ENCODE data around the gene GRID2. TPM values are rescaled to one million over a fixed set of nuclear protein-coding genes. Genes with fewer than 3 reads are reported as not detected.

Gene GRID2
- total and polyA plus RNA-seq, 2 of the 13 experiments (the other 11 are each of a cell fraction or from before 2014, with no cell fraction given), result not detected

GRCh38 chr4:93756101-93756500 is 1452.3 kb downstream of the GRID2 start (continued):
- TF ChIP-seq ZNF510 (CRISPR knock-in tag; IDR thresholded peaks at IDR 0.05; ENCODE audit: low read depth) (no peak), PITX1 (CRISPR knock-in tag; IDR thresholded peaks at IDR 0.05) (no peak)

GRCh38 chr4:93759506-93759905 is 1455.7 kb downstream of the GRID2 start:
- in situ Hi-C loops (cut with HindIII; ENCODE audit: extremely low pct_ligation_motif_present, low pct_unique_long_range_greater_than_20kb), result no loop called here

More at GRCh38 chr4:93759506-93759905, 1455.7 kb downstream of the GRID2 start:
- ATAC-seq, result no peak
- Histone ChIP-seq H3K4me3 (replicated peaks in 1 of 3; ENCODE audit: insufficient read depth in 1 of 3, low read depth in 2 of 3, low read length in 3 of 3) (no peak overlapping the region), H3K27me3 (ENCODE audit: control insufficient read depth in 1 of 2, insufficient read depth in 2 of 2, low read length in 2 of 2) (no peaks in the 10 kb centered on the region), H3K79me2 (ENCODE audit: insufficient read depth, low read length) (no peaks in the 10 kb centered on the region), H3K9ac (ENCODE audit: insufficient read depth, low read depth, low read length) (no peak overlapping the region), H3K4me2 (ENCODE audit: low read depth, low read length) (no peak overlapping the region), H3K4me1 (ENCODE audit: insufficient read depth, low read length) (no peaks in the 10 kb centered on the region), H4K20me1 (ENCODE audit: insufficient read depth, low read length) (no peaks in the 10 kb centered on the region; the same call in 1 of the 2 replicates), H3K27ac (ENCODE audit: extremely low read length, insufficient read depth, low read length) (no peak overlapping the region), H3K9me3 (ENCODE audit: low read length) (no peaks in the 10 kb centered on the region), H3K36me3 (replicated peaks in 1 of 2; ENCODE audit: control insufficient read depth in 1 of 2, insufficient read depth in 2 of 2, low read length in 2 of 2) (no peaks in the 10 kb centered on the region), H2AFZ (ENCODE audit: low read length) (no peak overlapping the region)
- ChIA-PET CTCF (ENCODE audit: low intra/inter-chr PET ratio, low total read pairs) (no interaction called here), POLR2A (no interaction called here)
- no peak for DNase-seq (ENCODE audit: low spot score)
- 5% methylated on average over 2 of the region's 2 CpGs for WGBS (ENCODE audit: low lambda C conversion rate)
- BruUV-seq (replicated peaks), result no TSS peak
- intact Hi-C loops (cut with micrococcal nuclease; ENCODE audit: unreplicated experiment), result no loop called here
- no peak for FAIRE-seq
- TF ChIP-seq ZNF781 (CRISPR knock-in tag; IDR thresholded peaks at IDR 0.05; ENCODE audit: borderline replicate concordance, not compliant biosample characterization) (no peak), HOMEZ (CRISPR knock-in tag; IDR thresholded peaks at IDR 0.05; ENCODE audit: low read depth) (no peak), ZNF224 (CRISPR knock-in tag; IDR thresholded peaks at IDR 0.05) (no peak), MBD4 (IDR thresholded peaks at IDR 0.05; ENCODE audit: borderline replicate concordance, low read length) (no peak), SKI (IDR thresholded peaks at IDR 0.05; ENCODE audit: partially characterized antibody) (no peak), ZNF768 (CRISPR knock-in tag; IDR thresholded peaks at IDR 0.05) (no peak), ZFYVE20 (CRISPR knock-in tag; IDR thresholded peaks at IDR 0.05; ENCODE audit: borderline replicate concordance, low read depth) (no peak), ZFP36 (IDR thresholded peaks at IDR 0.05; ENCODE audit: borderline replicate concordance, low read depth, low read length, partially characterized antibody) (no peak), SIX1 (CRISPR knock-in tag; IDR thresholded peaks at IDR 0.05; ENCODE audit: borderline replicate concordance) (no peak), PCBP2 (optimal IDR thresholded peaks at IDR 0.05; ENCODE audit: low read depth, low read length, poor library complexity, severe bottlenecking) (no peak), RAD21 (CRISPR knock-in tag; IDR thresholded peaks at IDR 0.05) (no peak), RBM39 (IDR thresholded peaks at IDR 0.05; ENCODE audit: low read depth, low read length, poor library complexity, severe bottlenecking) (no peak)
- TF ChIP-seq, protein P1, sequence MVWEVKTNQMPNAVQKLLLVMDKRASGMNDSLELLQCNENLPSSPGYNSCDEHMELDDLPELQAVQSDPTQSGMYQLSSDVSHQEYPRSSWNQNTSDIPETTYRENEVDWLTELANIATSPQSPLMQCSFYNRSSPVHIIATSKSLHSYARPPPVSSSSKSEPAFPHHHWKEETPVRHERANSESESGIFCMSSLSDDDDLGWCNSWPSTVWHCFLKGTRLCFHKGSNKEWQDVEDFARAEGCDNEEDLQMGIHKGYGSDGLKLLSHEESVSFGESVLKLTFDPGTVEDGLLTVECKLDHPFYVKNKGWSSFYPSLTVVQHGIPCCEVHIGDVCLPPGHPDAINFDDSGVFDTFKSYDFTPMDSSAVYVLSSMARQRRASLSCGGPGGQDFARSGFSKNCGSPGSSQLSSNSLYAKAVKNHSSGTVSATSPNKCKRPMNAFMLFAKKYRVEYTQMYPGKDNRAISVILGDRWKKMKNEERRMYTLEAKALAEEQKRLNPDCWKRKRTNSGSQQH (CRISPR knock-in tag; IDR thresholded peaks at IDR 0.05; ENCODE audit: low read depth), result no peak

Measured in HepG2 (cell line).